ENCODE results near the gene KCNE4. TPM values are rescaled to one million over a fixed set of nuclear protein-coding genes. Genes with fewer than 3 reads are reported as not detected.

Gene KCNE4
- total RNA-seq, 1 donor from 2014 or later: not detected

- no peak for TF ChIP-seq CTCF (IDR thresholded peaks at IDR 0.05; ENCODE audit: partially characterized antibody, unreplicated experiment)
- H3K27ac Mint-ChIP-seq (ENCODE audit: unreplicated experiment): no peak overlapping the region
- H3K27me3 Mint-ChIP-seq (ENCODE audit: unreplicated experiment): no peaks in the 10 kb centered on the region
- peaks cover 2% of the 10 kb centered on the region for H3K9me3 Mint-ChIP-seq (ENCODE audit: unreplicated experiment)
- no peaks in the 10 kb centered on the region for H3K36me3 Mint-ChIP-seq (ENCODE audit: unreplicated experiment)
- no peak overlapping the region for H3K4me3 Mint-ChIP-seq (ENCODE audit: unreplicated experiment)
- DNase-seq: no peak
- no peaks in the 10 kb centered on the region for H3K4me1 Mint-ChIP-seq (ENCODE audit: low read depth, unreplicated experiment)
These were observed 8.3 kb downstream of the KCNE4 start for GRCh38 chr2:223060201-223060825.

DNA sequence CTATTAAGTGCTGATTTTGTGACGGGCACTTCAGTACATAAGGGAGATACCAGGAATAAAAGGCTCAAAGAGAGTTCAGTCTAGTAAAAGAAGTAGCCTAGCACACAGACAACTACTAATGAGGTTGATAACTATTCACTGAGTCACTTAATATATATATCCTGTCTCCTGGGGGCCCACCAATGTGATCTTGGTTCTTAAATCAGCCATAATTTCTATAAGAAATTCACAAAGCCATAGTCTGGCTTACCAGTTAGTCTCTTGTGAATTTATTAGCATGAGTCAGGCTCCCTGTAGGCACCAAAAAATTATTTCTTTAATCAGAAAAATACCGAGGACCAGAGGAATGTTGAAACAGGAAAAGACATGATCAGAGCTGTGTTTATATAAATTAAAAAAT is 10.4 kb downstream of the KCNE4 start:
- no peak for DNase-seq
- peaks cover 2% of the 10 kb centered on the region for H3K9me3 Mint-ChIP-seq (ENCODE audit: unreplicated experiment)
- H3K4me3 Mint-ChIP-seq (ENCODE audit: unreplicated experiment): no peak overlapping the region
- H3K4me1 Mint-ChIP-seq (ENCODE audit: low read depth, unreplicated experiment): no peaks in the 10 kb centered on the region
- no peaks in the 10 kb centered on the region for H3K27me3 Mint-ChIP-seq (ENCODE audit: unreplicated experiment)
- no peak for TF ChIP-seq CTCF (IDR thresholded peaks at IDR 0.05; ENCODE audit: partially characterized antibody, unreplicated experiment)
- no peak overlapping the region for H3K27ac Mint-ChIP-seq (ENCODE audit: unreplicated experiment)
- no peaks in the 10 kb centered on the region for H3K36me3 Mint-ChIP-seq (ENCODE audit: unreplicated experiment)

DNA sequence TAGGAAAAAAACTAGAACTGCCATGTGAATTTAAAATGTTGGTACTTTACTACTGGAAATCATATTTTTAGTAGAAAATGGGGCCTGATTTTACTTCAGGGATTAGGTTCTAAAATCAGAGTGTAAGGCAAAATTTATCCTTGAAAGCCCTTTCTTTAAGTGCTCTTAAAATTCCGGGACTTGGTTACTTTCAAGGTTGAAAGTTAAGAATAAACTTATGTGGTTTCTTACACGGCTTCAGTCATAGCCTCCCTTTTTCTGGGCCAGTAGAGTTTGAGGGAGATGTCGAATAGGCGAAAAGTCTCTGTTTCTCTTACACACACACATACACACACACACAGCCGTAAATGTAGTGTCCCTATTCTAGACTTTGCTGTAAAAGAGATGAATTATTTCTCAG is 13.1 kb downstream of the KCNE4 start:
- no peaks in the 10 kb centered on the region for H3K36me3 Mint-ChIP-seq (ENCODE audit: unreplicated experiment)
- peaks cover 2% of the 10 kb centered on the region for H3K9me3 Mint-ChIP-seq (ENCODE audit: unreplicated experiment)
- no peaks in the 10 kb centered on the region for H3K4me1 Mint-ChIP-seq (ENCODE audit: low read depth, unreplicated experiment)
- TF ChIP-seq CTCF (IDR thresholded peaks at IDR 0.05; ENCODE audit: partially characterized antibody, unreplicated experiment): no peak
- DNase-seq: no peak
- no peak overlapping the region for H3K27ac Mint-ChIP-seq (ENCODE audit: unreplicated experiment)
- no peak overlapping the region for H3K4me3 Mint-ChIP-seq (ENCODE audit: unreplicated experiment)
- H3K27me3 Mint-ChIP-seq (ENCODE audit: unreplicated experiment): no peaks in the 10 kb centered on the region

DNA sequence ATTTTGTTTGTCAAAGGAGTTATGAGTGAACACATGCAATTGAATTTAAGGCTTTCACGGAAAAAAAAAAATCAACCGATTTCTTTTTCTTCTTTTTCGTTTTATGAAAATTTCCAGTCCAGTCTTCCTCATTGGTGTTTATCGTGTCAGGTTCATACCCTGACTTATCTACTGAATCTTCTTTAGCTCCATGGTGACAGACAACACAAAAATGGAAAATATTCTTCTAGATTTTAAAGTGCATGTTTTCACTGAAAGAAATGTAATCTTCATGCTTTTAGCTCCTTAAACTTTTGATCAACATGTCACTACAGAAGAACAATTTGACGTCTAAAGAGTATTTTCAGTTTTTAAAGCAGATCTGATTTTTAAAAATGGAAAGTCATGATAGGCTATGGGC is 14.7 kb downstream of the KCNE4 start:
- Mint-ChIP-seq H3K4me1 (ENCODE audit: low read depth, unreplicated experiment) (no peaks in the 10 kb centered on the region), H3K36me3 (ENCODE audit: unreplicated experiment) (no peaks in the 10 kb centered on the region), H3K27me3 (ENCODE audit: unreplicated experiment) (no peaks in the 10 kb centered on the region), H3K27ac (ENCODE audit: unreplicated experiment) (no peak overlapping the region), H3K4me3 (ENCODE audit: unreplicated experiment) (no peak overlapping the region), H3K9me3 (ENCODE audit: unreplicated experiment) (no peaks in the 10 kb centered on the region)
- TF ChIP-seq CTCF (IDR thresholded peaks at IDR 0.05; ENCODE audit: partially characterized antibody, unreplicated experiment): no peak
- no peak for DNase-seq

- Mint-ChIP-seq H3K9me3 (ENCODE audit: unreplicated experiment) (no peaks in the 10 kb centered on the region), H3K27ac (ENCODE audit: unreplicated experiment) (no peak overlapping the region), H3K4me3 (ENCODE audit: unreplicated experiment) (no peak overlapping the region), H3K27me3 (ENCODE audit: unreplicated experiment) (peaks cover 1% of the 10 kb centered on the region), H3K4me1 (ENCODE audit: low read depth, unreplicated experiment) (no peaks in the 10 kb centered on the region), H3K36me3 (ENCODE audit: unreplicated experiment) (no peaks in the 10 kb centered on the region)
- no peak for TF ChIP-seq CTCF (IDR thresholded peaks at IDR 0.05; ENCODE audit: partially characterized antibody, unreplicated experiment)
- no peak for DNase-seq
These were observed 16.1 kb downstream of the KCNE4 start for GRCh38 chr2:223068071-223068470.
